Activated T-cell treated with anti-CD3 and anti-CD28 coated beads for 48 hours (primary cell): ENCODE measurements around the gene CHST15.

Source experiments
- DNase-seq: peaks from one replicate; pipeline ENCODE4 v3.0.0-alpha.2; 2020; ENCODE audit warnings: low read depth

The CHST15 gene

GRCh38 chr10:123964953-123965352 lies 128.4 kb downstream of the CHST15 start:
- DNase-seq = no peak

DNA sequence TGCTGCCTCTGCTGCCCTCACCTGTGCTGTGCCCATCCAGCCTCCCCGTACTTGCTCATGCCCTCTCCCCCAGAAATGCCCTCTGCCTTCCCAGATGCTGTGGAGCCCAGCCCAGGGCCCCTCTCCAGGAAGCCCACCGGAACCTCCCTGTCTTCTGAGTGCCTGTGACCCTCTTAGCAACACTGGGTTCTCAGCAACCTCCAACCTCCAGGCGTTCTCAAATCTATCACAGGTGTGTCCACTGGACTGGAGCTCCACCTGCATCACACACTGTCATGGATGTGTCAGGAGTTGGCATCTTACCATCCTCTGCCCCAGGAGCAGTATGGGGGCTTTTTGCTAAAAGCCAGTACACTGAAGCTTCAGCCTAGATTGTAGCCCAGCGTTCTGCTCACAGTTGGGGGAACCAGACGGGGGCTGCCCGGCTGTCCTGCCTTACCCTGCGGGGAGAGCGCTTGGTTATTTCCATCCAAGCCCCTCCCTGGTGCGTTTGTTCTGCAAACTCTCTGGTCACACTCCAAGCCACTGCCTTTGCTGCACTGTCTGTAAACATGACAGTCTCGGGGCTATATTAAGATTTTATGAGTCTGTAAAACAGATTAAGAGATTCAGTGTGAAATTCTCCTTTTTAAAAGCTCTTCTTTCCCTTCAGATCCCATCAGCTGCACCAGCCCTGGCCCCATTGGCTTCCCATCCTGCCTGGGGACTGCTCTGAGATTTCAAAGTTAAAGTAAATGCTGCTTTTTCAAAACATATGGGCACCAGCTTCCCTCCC lies 130.5 kb downstream of the CHST15 start:
- no peak for DNase-seq

DNA sequence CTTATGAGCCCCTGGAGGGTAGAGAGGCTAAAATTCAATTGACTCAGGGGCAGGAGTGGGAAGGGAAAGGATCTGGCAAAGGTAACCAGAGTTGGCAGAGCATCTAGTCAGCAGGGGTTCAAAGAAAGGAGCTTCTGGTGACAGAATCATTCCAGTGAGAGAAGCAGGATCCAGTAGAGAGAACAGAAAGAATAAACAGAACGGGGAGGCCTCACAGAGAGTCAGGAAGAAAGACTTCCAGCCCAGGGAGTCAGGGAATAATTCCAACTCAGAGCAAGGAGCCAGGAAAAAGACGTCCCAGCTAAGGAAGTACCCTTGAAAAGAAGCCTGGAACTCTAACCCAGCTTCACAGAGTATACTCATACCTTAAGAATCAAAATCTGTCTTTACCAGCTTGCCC lies 135.2 kb downstream of the CHST15 start:
- DNase-seq = no peak
